Prostate gland (tissue), 2 donors: ENCODE measurements around the gene ARHGAP6. TPM values are rescaled to one million over a fixed set of nuclear protein-coding genes. Genes with fewer than 3 reads are reported as not detected.

Experiments
- DNase-seq: peaks from one replicate; pipeline ENCODE4 v3.0.0-alpha.2; 2019; ENCODE audit warnings: low spot score
- H3K27ac ChIP-seq, 2 donors: fragments of 200-600 bp; sonication (generic); 2 replicates each; pipeline ENCODE4 v1.5.1; 2017 to 2019
- H3K27me3 ChIP-seq: fragments of 200-600 bp; sonication (generic); replicated peaks from 2 replicates; pipeline ENCODE4 v1.5.1; 2019; ENCODE audit not compliant: insufficient read depth
- H3K36me3 ChIP-seq, 2 donors: fragments of 200-600 bp; sonication (generic); 1 replicate in 1 of 2; 2 replicates in 1 of 2; pipeline versions ENCODE4 v1.5.1 to v1.8.1; 2017 to 2019
- H3K4me1 ChIP-seq: fragments of 200-600 bp; sonication (generic); replicated peaks from 2 replicates; pipeline ENCODE4 v1.5.1; 2019
- H3K4me3 ChIP-seq, 2 donors: fragments of 200-600 bp; sonication (generic); 2 replicates each; pipeline ENCODE4 v1.5.1; 2017 to 2019
- H3K9me3 ChIP-seq: fragments of 200-600 bp; sonication (generic); 2 replicates; pipeline ENCODE4 v1.5.1; 2017
- POLR2A ChIP-seq: fragments of 450-650 bp; IDR thresholded peaks from one replicate; pipeline ENCODE4 v1.6.1; 2016; ENCODE audit warnings: antibody characterized with exemption, mild to moderate bottlenecking
- POLR2AphosphoS5 ChIP-seq: sonication (generic); formaldehyde crosslinking; IDR thresholded peaks from one replicate; pipeline ENCODE4 v1.6.1; 2017; ENCODE audit warnings: antibody characterized with exemption
- WGBS: methylation state at CpG from one replicate; pipeline ENCODE4 v1.1.5; 2018; 5-methylcytosine and 5-hydroxymethylcytosine counted together
- intact Hi-C: fragments of 100-400 bp; cut with DNase I; formaldehyde crosslinking; loops from one replicate; pipeline ENCODE4 v1.14.2; 2022
- total RNA-seq, 2 donors: library from RNA; depleted of rRNA; stranded (reverse); fragments of >200 nt; gene quantifications; one replicate each; pipeline ENCODE4 v1.1.0, GENCODE V29; 2016
- TF ChIP-seq, protein P1 (sequence below), 4 experiments: fragments of 200-600 bp in 2 of 4; fragments of 450-650 bp in 2 of 4; sonication (generic) in 2 of 4; IDR thresholded peaks; 1 replicate in 3 of 4; 2 replicates in 1 of 4; pipeline ENCODE4 v1.5.1; 2016 to 2019; ENCODE audit warnings: antibody characterized with exemption in 4 of 4, mild to moderate bottlenecking in 2 of 4, moderate library complexity in 2 of 4

Gene ARHGAP6
- total RNA-seq, 2 donors from 2014 or later: 72.6 to 73.7 TPM

DNA sequence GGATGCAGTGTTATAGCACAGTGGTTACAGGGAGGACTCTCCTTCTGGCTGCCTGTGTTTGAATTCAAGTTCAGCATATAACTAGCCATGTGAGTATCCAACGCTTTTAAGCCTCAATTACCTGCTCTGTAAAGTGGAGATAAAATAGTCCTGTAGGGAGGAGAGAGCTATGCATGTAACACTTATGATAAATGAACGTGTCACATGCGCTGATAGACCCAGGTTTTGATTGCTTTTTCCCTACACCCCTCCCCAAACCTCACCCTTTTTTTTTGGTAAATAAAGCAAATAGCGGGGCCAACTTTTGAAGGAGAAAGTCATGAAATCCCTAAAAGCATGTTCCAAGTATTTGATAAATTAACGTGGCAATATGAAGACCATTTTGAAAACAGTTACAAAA is 392.9 kb downstream of the ARHGAP6 start:
- intact Hi-C loops: no loop called here
- no peak for TF ChIP-seq POLR2A
- TF ChIP-seq, protein P1, sequence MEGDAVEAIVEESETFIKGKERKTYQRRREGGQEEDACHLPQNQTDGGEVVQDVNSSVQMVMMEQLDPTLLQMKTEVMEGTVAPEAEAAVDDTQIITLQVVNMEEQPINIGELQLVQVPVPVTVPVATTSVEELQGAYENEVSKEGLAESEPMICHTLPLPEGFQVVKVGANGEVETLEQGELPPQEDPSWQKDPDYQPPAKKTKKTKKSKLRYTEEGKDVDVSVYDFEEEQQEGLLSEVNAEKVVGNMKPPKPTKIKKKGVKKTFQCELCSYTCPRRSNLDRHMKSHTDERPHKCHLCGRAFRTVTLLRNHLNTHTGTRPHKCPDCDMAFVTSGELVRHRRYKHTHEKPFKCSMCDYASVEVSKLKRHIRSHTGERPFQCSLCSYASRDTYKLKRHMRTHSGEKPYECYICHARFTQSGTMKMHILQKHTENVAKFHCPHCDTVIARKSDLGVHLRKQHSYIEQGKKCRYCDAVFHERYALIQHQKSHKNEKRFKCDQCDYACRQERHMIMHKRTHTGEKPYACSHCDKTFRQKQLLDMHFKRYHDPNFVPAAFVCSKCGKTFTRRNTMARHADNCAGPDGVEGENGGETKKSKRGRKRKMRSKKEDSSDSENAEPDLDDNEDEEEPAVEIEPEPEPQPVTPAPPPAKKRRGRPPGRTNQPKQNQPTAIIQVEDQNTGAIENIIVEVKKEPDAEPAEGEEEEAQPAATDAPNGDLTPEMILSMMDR (IDR thresholded peaks at IDR 0.05): no peak
- TF ChIP-seq POLR2AphosphoS5: no peak
- H3K4me1 ChIP-seq: no peaks in the 10 kb centered on the region
- no peak overlapping the region for H3K27ac ChIP-seq
- no peak for DNase-seq
- H3K36me3 ChIP-seq: no peaks in the 10 kb centered on the region
- no peaks in the 10 kb centered on the region for H3K27me3 ChIP-seq
- H3K9me3 ChIP-seq: no peaks in the 10 kb centered on the region
- 93% methylated on average over 5 of the region's 5 CpGs for WGBS
- H3K4me3 ChIP-seq: no peak overlapping the region

DNA sequence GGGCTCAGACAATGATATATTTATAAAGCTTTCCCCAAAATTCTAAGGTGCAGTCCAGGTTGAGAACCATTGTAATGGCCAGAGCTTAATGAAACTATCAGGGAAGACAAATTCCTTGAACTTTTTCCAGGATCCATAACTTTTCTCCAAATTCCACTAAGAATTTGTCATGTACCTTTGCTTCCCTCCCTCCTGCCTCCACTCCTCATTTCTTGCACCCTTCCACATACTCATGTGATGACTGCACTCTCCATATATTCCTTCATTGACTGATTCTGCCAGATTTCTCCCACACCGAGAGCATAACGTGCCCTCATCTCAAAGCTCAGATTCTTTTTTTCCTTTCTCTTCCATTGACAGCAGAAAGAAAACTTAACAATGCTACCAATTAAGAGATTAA is 393.4 kb downstream of the ARHGAP6 start:
- no peaks in the 10 kb centered on the region for H3K36me3 ChIP-seq
- TF ChIP-seq, protein P1 (IDR thresholded peaks at IDR 0.05): no peak
- TF ChIP-seq POLR2A: no peak
- no peak for TF ChIP-seq POLR2AphosphoS5
- no peak overlapping the region for H3K4me3 ChIP-seq
- no peak for DNase-seq
- no peaks in the 10 kb centered on the region for H3K9me3 ChIP-seq
- no peaks in the 10 kb centered on the region for H3K27me3 ChIP-seq
- WGBS: 80% methylated on average over 2 of the region's 2 CpGs
- no peaks in the 10 kb centered on the region for H3K4me1 ChIP-seq
- intact Hi-C loops: no loop called here
- no peak overlapping the region for H3K27ac ChIP-seq

DNA sequence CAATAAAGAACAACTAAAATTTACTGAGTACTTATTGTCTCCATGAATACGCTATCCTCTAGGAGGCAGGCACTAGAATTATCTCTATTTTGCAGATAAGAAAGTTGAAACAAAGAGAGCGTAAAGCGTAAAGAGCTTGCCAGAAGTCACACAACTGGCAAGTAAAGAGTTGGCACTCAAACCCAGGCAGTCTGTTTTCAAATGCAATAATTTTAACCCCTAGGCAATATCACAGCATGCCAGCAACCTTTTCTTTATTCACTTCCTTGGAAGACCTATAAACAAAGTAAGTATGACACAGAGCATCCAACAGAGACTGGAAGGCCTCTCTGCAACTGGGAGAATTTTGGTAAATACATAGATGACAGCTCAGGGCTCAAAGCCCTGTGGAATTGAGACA is 395.7 kb downstream of the ARHGAP6 start:
- 18% methylated on average over 3 of the region's 3 CpGs for WGBS
- H3K4me1 ChIP-seq: no peaks in the 10 kb centered on the region
- H3K27ac ChIP-seq: no peak overlapping the region
- H3K9me3 ChIP-seq: no peaks in the 10 kb centered on the region
- TF ChIP-seq, protein P1 (IDR thresholded peaks at IDR 0.05): no peak
- TF ChIP-seq POLR2AphosphoS5 (no peak), POLR2A (no peak)
- H3K36me3 ChIP-seq: no peaks in the 10 kb centered on the region
- no peaks in the 10 kb centered on the region for H3K27me3 ChIP-seq
- intact Hi-C loops: no loop called here
- DNase-seq: no peak
- H3K4me3 ChIP-seq: no peak overlapping the region

DNA sequence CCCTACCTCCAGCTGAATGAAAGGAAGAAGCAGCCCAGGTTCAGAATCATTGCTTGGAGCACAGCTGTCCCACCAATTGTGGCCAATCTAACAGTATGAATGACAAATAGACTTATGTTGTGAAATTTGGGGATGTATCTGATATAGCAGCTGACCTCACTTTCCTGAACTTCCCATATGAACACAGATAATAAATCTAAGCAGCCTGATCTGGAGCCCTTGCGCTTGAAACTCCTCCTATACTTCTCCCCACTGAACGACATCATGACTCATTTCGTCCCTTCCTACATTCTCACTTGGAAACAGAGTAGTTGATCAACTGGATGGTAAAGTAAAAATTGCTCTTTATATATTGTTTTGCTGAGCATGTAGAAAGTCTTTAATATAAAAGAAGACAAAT is 396.7 kb downstream of the ARHGAP6 start:
- intact Hi-C loops: no loop called here
- H3K4me1 ChIP-seq: no peaks in the 10 kb centered on the region
- DNase-seq: no peak
- H3K4me3 ChIP-seq: no peak overlapping the region
- H3K9me3 ChIP-seq: no peaks in the 10 kb centered on the region
- 89% methylated on average over 3 of the region's 3 CpGs for WGBS
- no peaks in the 10 kb centered on the region for H3K27me3 ChIP-seq
- H3K36me3 ChIP-seq: no peaks in the 10 kb centered on the region
- TF ChIP-seq POLR2A (no peak), POLR2AphosphoS5 (no peak)
- TF ChIP-seq, protein P1 (IDR thresholded peaks at IDR 0.05): no peak
- H3K27ac ChIP-seq: no peak overlapping the region

DNA sequence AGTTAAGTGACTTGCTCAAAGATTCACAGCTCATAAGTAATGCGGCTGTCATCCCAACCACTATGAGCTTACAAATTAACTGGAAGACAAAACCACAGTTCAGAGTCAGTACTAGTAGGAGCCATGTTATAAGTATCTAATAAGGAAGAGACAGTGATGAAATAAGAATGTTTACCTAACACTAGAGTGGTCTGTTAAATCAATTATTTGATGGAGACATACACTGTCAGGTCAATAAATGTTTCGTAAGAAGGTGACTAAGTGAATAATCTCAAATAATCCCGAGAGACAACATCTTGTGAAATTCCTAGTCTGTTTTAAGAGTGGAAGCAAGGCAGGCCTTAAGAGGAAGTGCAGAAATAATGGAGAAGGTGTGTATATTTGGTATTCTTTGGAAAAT is 398.3 kb downstream of the ARHGAP6 start:
- no peak for DNase-seq
- Histone ChIP-seq H3K27me3 (no peaks in the 10 kb centered on the region), H3K36me3 (no peaks in the 10 kb centered on the region), H3K9me3 (no peaks in the 10 kb centered on the region), H3K4me3 (no peak overlapping the region), H3K27ac (no peak overlapping the region), H3K4me1 (no peaks in the 10 kb centered on the region)
- 70% methylated on average over 3 of the region's 3 CpGs for WGBS
- no peak for TF ChIP-seq POLR2A
- no peak for TF ChIP-seq POLR2AphosphoS5
- TF ChIP-seq, protein P1 (IDR thresholded peaks at IDR 0.05): no peak
- intact Hi-C loops: no loop called here
